Measurements from ENCODE around the gene RNU4-1. TPM values are rescaled to one million over a fixed set of nuclear protein-coding genes. Genes with fewer than 3 reads are reported as not detected.
"Not testable (repeated sequence)": the region's sequence is repeated elsewhere in the genome, so short reads cannot be mapped to it uniquely, and the experiment has no call there.

The RNU4-1 gene
- total RNA-seq, 4 donors from 2014 or later: under 0.01 TPM; not detected in 2

DNA sequence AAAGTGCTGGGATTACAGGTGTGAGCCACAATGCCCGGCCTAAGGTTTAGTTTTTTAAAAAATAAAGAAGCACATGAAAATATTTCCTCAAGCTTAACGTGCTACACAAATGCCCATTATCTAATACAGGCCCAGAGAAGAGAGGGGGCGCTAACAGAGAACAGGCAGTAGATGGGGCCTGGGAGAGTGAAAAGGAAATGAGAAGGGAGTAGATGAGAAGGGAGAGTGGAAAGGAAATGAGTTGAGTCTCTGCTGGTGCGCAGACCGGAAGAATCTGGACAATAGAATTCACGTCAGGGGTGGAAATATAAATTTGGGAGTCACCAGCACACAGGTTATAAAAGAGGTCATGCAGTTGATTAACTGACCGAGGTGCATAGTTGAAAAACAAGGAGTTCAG is 38.2 kb downstream of the RNU4-1 start:
- 81 to 87% methylated on average over 7 of the region's 7 CpGs for WGBS, 2 donors
- DNase-seq (ENCODE audit: low spot score in 2 of 2): no peak

DNA sequence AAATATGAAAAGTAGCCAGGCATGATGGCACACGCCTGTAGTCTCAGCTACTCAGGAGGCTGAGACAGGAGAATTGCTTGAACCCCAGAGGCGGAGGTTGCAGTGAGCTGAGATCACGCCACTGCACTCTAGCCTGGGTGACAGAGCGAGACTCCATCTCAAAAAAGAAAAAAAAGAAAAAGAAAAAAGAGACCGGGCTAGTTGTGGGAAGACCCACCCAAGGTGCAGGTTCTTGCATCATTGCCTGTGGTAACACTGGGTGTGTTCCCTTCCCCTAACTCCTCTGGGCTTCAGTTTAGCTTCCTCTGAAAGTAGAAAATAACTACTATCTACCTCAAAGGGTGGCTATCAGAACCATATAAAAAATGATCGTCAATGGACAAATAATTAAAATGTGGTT is 39.7 kb downstream of the RNU4-1 start:
- H3K4me3 ChIP-seq (ENCODE audit: low read depth, poor library complexity, severe bottlenecking); intact Hi-C loops (cut with DNase I; ENCODE audit: low total_unique reads): not testable (repeated sequence)
- peak in 1 of 2 donors; percentile 44 for DNase-seq (ENCODE audit: low spot score in 2 of 2)
- WGBS, 2 donors: 59 to 65% methylated on average over 6 of the region's 6 CpGs

More for the DNA sequence above, 38.2 kb downstream of the RNU4-1 start:
- no peak for TF ChIP-seq POLR2A (IDR thresholded peaks at IDR 0.05)
- TF ChIP-seq, protein P1, sequence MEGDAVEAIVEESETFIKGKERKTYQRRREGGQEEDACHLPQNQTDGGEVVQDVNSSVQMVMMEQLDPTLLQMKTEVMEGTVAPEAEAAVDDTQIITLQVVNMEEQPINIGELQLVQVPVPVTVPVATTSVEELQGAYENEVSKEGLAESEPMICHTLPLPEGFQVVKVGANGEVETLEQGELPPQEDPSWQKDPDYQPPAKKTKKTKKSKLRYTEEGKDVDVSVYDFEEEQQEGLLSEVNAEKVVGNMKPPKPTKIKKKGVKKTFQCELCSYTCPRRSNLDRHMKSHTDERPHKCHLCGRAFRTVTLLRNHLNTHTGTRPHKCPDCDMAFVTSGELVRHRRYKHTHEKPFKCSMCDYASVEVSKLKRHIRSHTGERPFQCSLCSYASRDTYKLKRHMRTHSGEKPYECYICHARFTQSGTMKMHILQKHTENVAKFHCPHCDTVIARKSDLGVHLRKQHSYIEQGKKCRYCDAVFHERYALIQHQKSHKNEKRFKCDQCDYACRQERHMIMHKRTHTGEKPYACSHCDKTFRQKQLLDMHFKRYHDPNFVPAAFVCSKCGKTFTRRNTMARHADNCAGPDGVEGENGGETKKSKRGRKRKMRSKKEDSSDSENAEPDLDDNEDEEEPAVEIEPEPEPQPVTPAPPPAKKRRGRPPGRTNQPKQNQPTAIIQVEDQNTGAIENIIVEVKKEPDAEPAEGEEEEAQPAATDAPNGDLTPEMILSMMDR (IDR thresholded peaks at IDR 0.05): no peak
- no peak overlapping the region for H3K4me3 ChIP-seq (ENCODE audit: low read depth, poor library complexity, severe bottlenecking)
- intact Hi-C loops (cut with DNase I; ENCODE audit: low total_unique reads): no loop called here

DNA sequence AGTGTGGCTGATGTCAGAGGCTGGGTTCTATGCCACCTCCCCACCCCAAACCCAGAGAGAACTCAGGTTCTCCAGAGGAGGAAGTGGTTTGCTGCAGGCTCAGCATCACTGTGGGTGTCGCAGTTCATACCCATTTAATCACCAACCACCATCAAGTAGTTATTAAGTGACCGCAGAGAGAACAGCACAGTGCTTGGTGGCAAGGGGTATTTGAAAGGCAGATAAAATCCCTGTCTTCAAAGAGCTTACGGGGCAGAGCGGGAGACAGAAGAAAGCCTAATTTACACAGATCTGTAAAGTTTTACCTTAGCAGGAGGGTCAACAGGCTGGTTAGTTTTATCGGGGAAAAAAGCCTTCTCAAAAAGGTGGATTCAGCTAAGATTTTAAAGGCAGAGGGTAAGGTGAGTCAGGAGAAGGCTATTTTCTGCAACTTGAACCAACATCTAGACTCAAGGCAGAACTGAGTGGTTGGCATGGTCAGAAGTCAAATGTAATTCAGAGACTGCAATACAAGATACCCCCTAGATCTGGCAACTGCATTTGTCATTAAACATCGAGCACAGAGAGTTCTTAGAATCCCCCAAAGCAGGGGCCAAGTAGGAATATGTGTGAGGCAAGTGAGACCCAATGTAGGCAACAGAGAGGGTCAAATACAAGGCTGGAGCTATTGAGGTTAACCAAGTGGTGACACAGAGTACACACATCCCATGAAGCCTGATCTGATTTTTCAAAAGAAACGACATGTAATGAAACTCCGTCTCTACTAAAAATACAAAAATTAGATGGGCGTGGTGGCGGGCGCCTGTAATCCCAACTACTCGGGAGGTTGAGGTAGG is 40.7 kb downstream of the RNU4-1 start:
- TF ChIP-seq POLR2A (IDR thresholded peaks at IDR 0.05): no peak
- TF ChIP-seq, protein P1 (IDR thresholded peaks at IDR 0.05): no peak
- intact Hi-C loops (cut with DNase I; ENCODE audit: low total_unique reads): no loop called here
- 82 to 83% methylated on average over 12 of the region's 12 CpGs for WGBS, 2 donors
- H3K4me3 ChIP-seq (ENCODE audit: low read depth, poor library complexity, severe bottlenecking): no peak overlapping the region
- DNase-seq (ENCODE audit: low spot score in 2 of 2): peak in 1 of 2 donors; percentile 52

DNA sequence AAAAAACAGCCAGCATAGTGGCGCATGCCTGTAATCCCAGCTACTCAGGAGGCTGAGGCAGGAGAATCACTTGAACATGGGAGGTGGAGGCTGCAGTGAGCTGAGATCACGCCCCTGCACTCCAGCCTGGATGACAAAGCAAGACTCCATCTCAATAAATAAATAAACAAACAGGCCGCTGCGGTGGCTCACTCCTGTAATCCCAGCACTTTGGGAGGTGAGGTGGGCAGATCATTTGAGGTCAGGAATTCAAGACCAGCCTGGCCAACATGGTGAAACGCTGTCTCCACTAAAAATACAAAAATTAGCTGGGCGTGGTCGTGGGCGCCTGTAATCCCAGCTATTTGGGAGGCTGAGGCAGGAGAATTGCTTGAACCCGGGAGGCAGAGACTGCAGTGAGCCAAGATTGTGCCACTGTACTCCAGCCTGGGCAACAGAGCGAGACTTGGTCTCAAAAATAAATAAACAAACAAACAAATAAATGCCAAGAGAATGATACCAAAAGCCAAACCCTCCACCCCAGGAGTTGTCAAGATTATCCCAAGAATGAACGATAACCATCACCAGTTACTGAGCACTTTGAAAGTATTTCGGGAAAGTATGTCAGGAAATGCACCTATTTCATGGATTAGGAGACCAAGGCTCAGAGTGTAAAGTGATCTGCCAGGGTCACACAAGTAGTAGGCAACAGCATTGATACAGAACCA is 41.5 kb downstream of the RNU4-1 start:
- H3K4me3 ChIP-seq (ENCODE audit: low read depth, poor library complexity, severe bottlenecking); intact Hi-C loops (cut with DNase I; ENCODE audit: low total_unique reads); DNase-seq (ENCODE audit: low spot score in 2 of 2): not testable (repeated sequence)
- 88 to 89% methylated on average over 12 of the region's 12 CpGs for WGBS, 2 donors

DNA sequence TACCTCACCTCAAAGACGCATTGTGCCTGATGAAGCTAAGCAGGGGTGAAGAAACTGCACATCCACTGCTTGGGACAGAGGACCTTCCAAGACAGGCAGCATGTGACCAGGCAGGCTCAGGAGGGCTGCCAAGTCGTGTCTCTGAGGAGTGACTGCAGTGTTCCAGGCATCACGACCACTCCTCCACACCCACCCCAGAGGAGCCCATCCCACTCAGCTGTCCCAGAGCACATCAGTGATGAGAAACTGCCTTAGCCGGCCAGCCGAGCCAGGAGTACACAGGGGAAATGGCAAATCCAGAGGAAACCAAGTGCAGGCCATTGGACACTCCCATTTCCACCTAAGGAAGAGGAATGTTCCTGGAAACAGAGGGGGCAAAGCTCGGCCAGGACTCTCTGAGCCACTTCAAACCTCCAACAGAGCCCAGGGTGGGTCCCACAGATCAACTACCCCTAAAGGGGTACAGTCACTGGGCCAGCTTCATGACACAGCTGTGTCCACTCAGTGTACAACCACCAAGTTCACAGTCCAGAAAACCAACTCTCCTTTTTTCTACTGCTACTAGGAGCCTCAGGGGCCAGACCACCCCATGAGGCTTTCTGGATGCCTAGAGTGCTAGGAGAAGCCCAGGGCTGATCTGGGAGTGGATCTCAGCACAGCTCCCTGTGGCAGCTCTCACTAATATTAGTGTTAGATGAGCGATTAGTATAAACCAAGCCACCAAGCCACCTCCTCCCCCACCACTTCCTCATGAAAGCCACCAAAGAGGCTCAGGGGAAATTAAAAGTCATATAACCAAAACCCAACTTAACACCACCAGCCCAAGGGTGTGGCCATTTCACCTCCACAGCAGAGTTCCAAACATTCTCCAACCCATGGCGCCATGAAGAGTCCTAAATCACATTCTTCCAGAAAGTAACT is 42.9 kb downstream of the RNU4-1 start:
- WGBS, 2 donors: 41 to 42% methylated on average over 8 of the region's 8 CpGs
- TF ChIP-seq, protein P1 (IDR thresholded peaks at IDR 0.05): no peak
- TF ChIP-seq POLR2A (IDR thresholded peaks at IDR 0.05): no peak
- peak; percentile 81 to 96 for DNase-seq (ENCODE audit: low spot score in 2 of 2)
- intact Hi-C loops (cut with DNase I; ENCODE audit: low total_unique reads): no loop called here
- H3K4me3 ChIP-seq (ENCODE audit: low read depth, poor library complexity, severe bottlenecking): no peak overlapping the region

DNA sequence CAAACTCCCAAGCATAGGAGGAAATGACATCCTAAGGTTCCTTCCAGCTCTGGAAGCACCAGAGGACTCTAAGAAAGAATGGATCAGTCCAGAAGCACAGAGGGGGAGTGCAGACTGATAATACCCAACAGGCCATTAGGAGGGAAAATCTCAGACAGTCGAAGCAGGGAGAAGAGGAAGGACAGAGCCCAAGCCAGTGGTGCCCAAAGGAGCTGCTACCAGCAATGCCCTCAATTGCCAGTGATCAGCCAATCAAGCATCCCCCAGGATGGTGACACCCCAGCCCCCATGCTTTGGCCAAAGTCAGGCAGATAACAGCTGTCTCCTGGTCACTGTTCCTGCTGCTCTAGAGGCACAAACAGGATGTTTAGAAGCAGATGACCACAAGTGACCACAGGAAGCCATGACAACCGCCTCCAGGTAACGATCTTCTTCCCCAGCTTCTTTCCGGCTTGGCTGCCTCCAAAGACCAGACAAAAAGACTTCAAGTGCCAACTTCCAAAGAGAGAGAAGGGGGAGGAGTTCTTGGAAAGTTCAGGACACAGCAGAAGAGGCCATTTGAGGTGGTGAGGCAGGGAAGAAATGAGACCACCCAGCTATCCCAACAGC is 43.7 kb downstream of the RNU4-1 start:
- no peak overlapping the region for H3K4me3 ChIP-seq (ENCODE audit: low read depth, poor library complexity, severe bottlenecking)
- TF ChIP-seq POLR2A (IDR thresholded peaks at IDR 0.05): no peak
- TF ChIP-seq, protein P1 (IDR thresholded peaks at IDR 0.05): no peak
- intact Hi-C loops (cut with DNase I; ENCODE audit: low total_unique reads): no loop called here
- WGBS, 2 donors: 33 to 50% methylated on average over 4 of the region's 4 CpGs
- no peak for DNase-seq (ENCODE audit: low spot score in 2 of 2)

All from lower leg skin (tissue), 4 donors.